ENCODE data around the gene DUS1L.

Gene DUS1L

DNA sequence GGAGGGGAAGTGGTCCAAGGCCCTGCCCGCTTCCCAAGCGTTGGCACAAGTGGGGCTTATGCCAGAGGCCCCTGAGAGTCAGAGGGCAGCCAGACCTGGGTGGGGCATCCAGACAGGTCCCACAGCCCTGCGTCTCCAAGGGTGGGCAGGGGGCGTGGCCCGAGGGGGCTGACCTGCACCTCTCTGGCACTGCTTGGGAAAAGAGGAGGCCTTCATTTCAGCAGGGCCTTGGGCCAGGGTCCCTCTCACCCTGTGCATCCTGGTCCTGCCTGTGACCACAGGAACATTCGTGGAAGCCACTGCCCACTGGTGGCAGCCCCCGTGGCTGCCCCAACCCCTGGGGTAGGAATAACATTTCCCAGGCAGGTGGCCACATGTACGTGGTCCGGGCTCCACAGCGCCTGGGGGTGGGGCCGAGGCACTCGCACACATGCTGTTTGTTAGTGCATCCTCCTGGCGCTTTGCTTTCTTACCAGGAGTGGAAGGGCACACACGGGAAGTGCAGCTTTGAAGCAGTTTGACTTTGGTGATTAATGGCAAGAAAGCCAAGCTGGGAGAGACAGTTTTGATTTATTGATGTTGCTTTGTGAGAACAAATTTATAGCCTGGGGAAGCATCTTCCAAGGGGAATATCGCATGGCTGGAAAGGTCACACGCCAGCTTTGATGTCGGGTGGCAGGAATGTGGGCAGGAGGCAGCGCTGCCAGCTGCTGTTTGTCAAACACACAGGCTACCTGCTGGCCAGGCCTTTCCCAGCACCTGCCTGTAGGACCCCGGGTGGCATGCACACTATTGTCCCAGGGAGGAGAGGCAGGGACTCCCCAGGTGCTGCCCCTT lies 47.2 kb downstream of the DUS1L start:
- peaks cover 12% of the 10 kb centered on the region; the same call in 1 of the 2 replicates for H3K36me3 ChIP-seq (ENCODE audit: insufficient read depth, low read length)
- no peak overlapping the region for H3K9ac ChIP-seq (ENCODE audit: low read length)
- no peak overlapping the region for H3K27ac ChIP-seq (ENCODE audit: low read depth, low read length, poor library complexity, severe bottlenecking)
- peaks cover 3% of the 10 kb centered on the region; the same call in 1 of the 2 replicates for H3K27me3 ChIP-seq (ENCODE audit: insufficient read depth, low read length)
- H3K9me2 ChIP-seq (ENCODE audit: low read depth, low read length) = no peaks in the 10 kb centered on the region
- no peaks in the 10 kb centered on the region for H3K79me2 ChIP-seq (ENCODE audit: insufficient read depth, low read length)
- no peaks in the 10 kb centered on the region for H3F3A ChIP-seq (ENCODE audit: insufficient read depth, low read length)
- no peak overlapping the region for H3K4me3 ChIP-seq (ENCODE audit: low read depth, low read length, poor library complexity, severe bottlenecking)
- H3K4me2 ChIP-seq (ENCODE audit: low read length) = no peak overlapping the region
- H3K4me1 ChIP-seq (ENCODE audit: insufficient read depth, low read length, severe bottlenecking) = peaks cover 15% of the 10 kb centered on the region
- H4K20me1 ChIP-seq (ENCODE audit: insufficient read depth, low read length) = no peaks in the 10 kb centered on the region
- H3K9me3 ChIP-seq (ENCODE audit: low read length) = no peaks in the 10 kb centered on the region
- TF ChIP-seq EZH2 (IDR thresholded peaks at IDR 0.05; ENCODE audit: borderline replicate concordance, low read length) (no peak), CTCF (IDR thresholded peaks at IDR 0.05; ENCODE audit: low read length) (no peak)
- H2AFZ ChIP-seq (ENCODE audit: low read length) = no peak overlapping the region

GRCh38 chr17:82017612-82018151 lies 47.9 kb downstream of the DUS1L start:
- H3K4me3 ChIP-seq (ENCODE audit: low read depth, low read length, poor library complexity, severe bottlenecking) = no peak overlapping the region
- H4K20me1 ChIP-seq (ENCODE audit: insufficient read depth, low read length) = no peaks in the 10 kb centered on the region
- H3K4me1 ChIP-seq (ENCODE audit: insufficient read depth, low read length, severe bottlenecking) = peaks cover 15% of the 10 kb centered on the region
- H3K27me3 ChIP-seq (ENCODE audit: insufficient read depth, low read length) = peaks cover 3% of the 10 kb centered on the region; the same call in 1 of the 2 replicates
- TF ChIP-seq CTCF (IDR thresholded peaks at IDR 0.05; ENCODE audit: low read length) = no peak
- TF ChIP-seq EZH2 (IDR thresholded peaks at IDR 0.05; ENCODE audit: borderline replicate concordance, low read length) = no peak
- H3K27ac ChIP-seq (ENCODE audit: low read depth, low read length, poor library complexity, severe bottlenecking) = no peak overlapping the region
- no peaks in the 10 kb centered on the region for H3K9me2 ChIP-seq (ENCODE audit: low read depth, low read length)
- no peak overlapping the region for H2AFZ ChIP-seq (ENCODE audit: low read length)
- no peaks in the 10 kb centered on the region for H3K9me3 ChIP-seq (ENCODE audit: low read length)
- H3K9ac ChIP-seq (ENCODE audit: low read length) = no peak overlapping the region
- H3F3A ChIP-seq (ENCODE audit: insufficient read depth, low read length) = no peaks in the 10 kb centered on the region
- H3K79me2 ChIP-seq (ENCODE audit: insufficient read depth, low read length) = no peaks in the 10 kb centered on the region
- no peak overlapping the region for H3K4me2 ChIP-seq (ENCODE audit: low read length)
- H3K36me3 ChIP-seq (ENCODE audit: insufficient read depth, low read length) = peaks cover 12% of the 10 kb centered on the region

DNA sequence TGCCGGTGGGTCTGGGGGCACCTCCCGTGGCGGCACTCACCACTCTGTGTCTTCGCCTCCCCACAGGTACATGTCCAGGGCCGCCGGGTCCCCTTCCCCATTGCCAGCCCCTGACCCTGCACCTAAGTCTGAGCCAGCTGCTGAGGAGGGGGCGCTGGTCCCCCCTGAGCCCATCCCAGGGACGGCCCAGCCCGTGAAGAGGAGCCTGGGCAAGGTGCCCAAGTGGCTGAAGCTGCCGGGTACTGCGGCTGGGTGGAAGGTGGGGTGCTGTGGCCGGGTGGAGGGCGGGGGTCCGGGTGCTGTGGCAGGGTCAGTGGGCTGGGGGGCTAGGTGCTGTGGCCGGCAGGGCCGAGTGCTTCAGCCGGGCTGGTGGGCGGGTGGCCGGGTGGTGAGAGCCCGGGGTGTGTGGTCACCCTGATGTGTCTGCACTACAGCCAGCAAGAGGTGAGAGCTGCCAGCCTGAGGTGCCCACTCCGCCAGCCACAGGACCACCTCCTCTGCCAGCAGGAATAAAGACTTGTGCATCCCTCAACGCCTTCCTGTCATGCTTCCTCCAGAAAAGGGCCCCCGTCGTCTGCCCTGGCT lies 48.6 kb downstream of the DUS1L start:
- H3K4me2 ChIP-seq (ENCODE audit: low read length) = no peak overlapping the region

More for the DNA sequence above, 48.6 kb downstream of the DUS1L start:
- Histone ChIP-seq H3K79me2 (ENCODE audit: insufficient read depth, low read length) (no peaks in the 10 kb centered on the region), H4K20me1 (ENCODE audit: insufficient read depth, low read length) (no peaks in the 10 kb centered on the region), H2AFZ (ENCODE audit: low read length) (no peak overlapping the region), H3K9ac (ENCODE audit: low read length) (no peak overlapping the region), H3K9me3 (ENCODE audit: low read length) (no peaks in the 10 kb centered on the region), H3K27me3 (ENCODE audit: insufficient read depth, low read length) (peaks cover 3% of the 10 kb centered on the region; the same call in 1 of the 2 replicates), H3K4me3 (ENCODE audit: low read depth, low read length, poor library complexity, severe bottlenecking) (no peak overlapping the region), H3K4me1 (ENCODE audit: insufficient read depth, low read length, severe bottlenecking) (peaks cover 13% of the 10 kb centered on the region), H3K27ac (ENCODE audit: low read depth, low read length, poor library complexity, severe bottlenecking) (no peak overlapping the region), H3F3A (ENCODE audit: insufficient read depth, low read length) (no peaks in the 10 kb centered on the region), H3K9me2 (ENCODE audit: low read depth, low read length) (no peaks in the 10 kb centered on the region), H3K36me3 (ENCODE audit: insufficient read depth, low read length) (peaks cover 12% of the 10 kb centered on the region)
- no peak for TF ChIP-seq CTCF (IDR thresholded peaks at IDR 0.05; ENCODE audit: low read length)
- no peak for TF ChIP-seq EZH2 (IDR thresholded peaks at IDR 0.05; ENCODE audit: borderline replicate concordance, low read length)
